H1 (cell line): ENCODE results near the gene TAS2R3. TPM values are rescaled to one million over a fixed set of nuclear protein-coding genes. Genes with fewer than 3 reads are reported as not detected.

Experiments used
- CTCF ChIA-PET: fragments of 300-600 bp; sonication (Branson Sonifier 250); formaldehyde crosslinking; loops from one replicate; lab custom pipeline; 2021; ENCODE audit not compliant: partially characterized antibody; lab: Charles Lee
- POLR2A ChIA-PET: fragments of 300-600 bp; sonication (Branson Sonifier 250); formaldehyde crosslinking; loops from one replicate; lab custom pipeline; 2021; ENCODE audit warnings: inconsistent platforms; ENCODE audit not compliant: partially characterized antibody; lab: Charles Lee
- DNase-seq, 2 experiments: peaks; one replicate each; pipeline versions ENCODE4 v3.0.0 to v3.0.0-alpha.2; 2010 to 2022; ENCODE audit warnings: low spot score in 2 of 2, low read depth in 1 of 2, mixed read lengths in 1 of 2
- FAIRE-seq: peaks from 2 replicates; lab custom pipeline; 2011; peaks lifted over from hg19 to GRCh38; lab: Jason Lieb, UNC
- H2AFZ ChIP-seq: 2 replicates; pipeline ENCODE4 v1.8.1; 2012; ENCODE audit warnings: low read length, inconsistent platforms
- H2AK5ac ChIP-seq: 2 replicates; pipeline ENCODE4 v1.6.1; 2013; ENCODE audit warnings: low read depth, low read length
- H2BK120ac ChIP-seq: replicated peaks from 2 replicates; pipeline ENCODE3; 2013; ENCODE audit warnings: low read depth, low read length, inconsistent platforms
- H2BK12ac ChIP-seq: 2 replicates; pipeline ENCODE4 v1.6.1; 2013; ENCODE audit warnings: low read depth, low read length
- H2BK15ac ChIP-seq: 2 replicates; pipeline ENCODE4 v1.6.1; 2013; ENCODE audit warnings: low read length
- H2BK20ac ChIP-seq: 2 replicates; pipeline ENCODE4 v1.6.1; 2013; ENCODE audit warnings: low read length
- H2BK5ac ChIP-seq: 2 replicates; pipeline ENCODE4 v1.6.1; 2013; ENCODE audit warnings: low read depth, low read length
- H3K14ac ChIP-seq: 2 replicates; pipeline ENCODE4 v1.6.1; 2013; ENCODE audit warnings: inconsistent platforms; ENCODE audit not compliant: insufficient read length
- H3K18ac ChIP-seq: 2 replicates; pipeline ENCODE4 v1.6.1; 2013; ENCODE audit warnings: low read length; ENCODE audit errors: extremely low read depth
- H3K23ac ChIP-seq: 2 replicates; pipeline ENCODE4 v1.6.1; 2013; ENCODE audit warnings: inconsistent platforms; ENCODE audit not compliant: insufficient read length
- H3K23me2 ChIP-seq: 2 replicates; pipeline ENCODE4 v1.6.1; 2013; ENCODE audit warnings: low read depth, low read length
- H3K27ac ChIP-seq: 2 replicates; pipeline ENCODE4 v1.6.1; 2011; ENCODE audit warnings: low read depth, low read length, inconsistent platforms
- H3K27me3 ChIP-seq, 4 experiments: replicated peaks in 1 of 4; 1 replicate in 1 of 4; 2 replicates in 3 of 4; pipeline versions ENCODE4 v1.6.1 to v1.8.1; 2011 to 2013; ENCODE audit warnings: low read length in 3 of 4, mild to moderate bottlenecking in 3 of 4, inconsistent platforms in 2 of 4, mixed read lengths in 2 of 4, moderate library complexity in 1 of 4; ENCODE audit not compliant: control insufficient read depth in 3 of 4, insufficient read depth in 3 of 4; ENCODE audit errors: extremely low read depth in 1 of 4
- H3K36me3 ChIP-seq, 4 experiments: 2 replicates each; pipeline versions ENCODE4 v1.6.1 to v1.8.1; 2011 to 2013; ENCODE audit warnings: mild to moderate bottlenecking in 4 of 4, low read length in 3 of 4, moderate library complexity in 2 of 4, control low read depth in 1 of 4, inconsistent platforms in 1 of 4; ENCODE audit not compliant: insufficient read depth in 4 of 4, control insufficient read depth in 2 of 4
- H3K4ac ChIP-seq: replicated peaks from 2 replicates; pipeline ENCODE3; 2013; ENCODE audit warnings: low read length, low read depth, mixed read lengths, inconsistent platforms; ENCODE audit not compliant: insufficient read length
- H3K4me1 ChIP-seq, 4 experiments: replicated peaks in 1 of 4; 1 replicate in 1 of 4; 2 replicates in 3 of 4; pipeline versions ENCODE4 v1.6.1 to v1.8.1; 2011 to 2013; ENCODE audit warnings: low read length in 3 of 4, inconsistent platforms in 2 of 4, mixed read lengths in 1 of 4; ENCODE audit not compliant: insufficient read depth in 4 of 4, control insufficient read depth in 3 of 4
- H3K4me2 ChIP-seq, 2 experiments: 2 replicates each; pipeline versions ENCODE4 v1.6.1 to v1.8.1; 2011 to 2013; ENCODE audit warnings: low read depth in 2 of 2, low read length in 2 of 2, control low read depth in 1 of 2, inconsistent platforms in 1 of 2, mild to moderate bottlenecking in 1 of 2; ENCODE audit not compliant: insufficient read depth in 1 of 2
- H3K4me3 ChIP-seq, 4 experiments: fragments of 200-600, 300-600 bp in 1 of 4; sonication (generic), shearing (Covaris generic), sonication (Bioruptor Twin) in 1 of 4; 2 replicates each; pipeline versions ENCODE4 v1.5.1 to v1.8.1; 2011 to 2016; ENCODE audit warnings: low read length in 4 of 4, low read depth in 3 of 4, control low read depth in 2 of 4, inconsistent platforms in 2 of 4, mild to moderate bottlenecking in 2 of 4, mixed read lengths in 1 of 4, moderate library complexity in 1 of 4; ENCODE audit not compliant: insufficient read depth in 2 of 4; ENCODE audit errors: extremely low read depth in 1 of 4
- H3K56ac ChIP-seq: replicated peaks from 2 replicates; pipeline ENCODE3; 2013; ENCODE audit warnings: low read depth, mild to moderate bottlenecking, mixed read lengths, low read length, inconsistent platforms; ENCODE audit not compliant: insufficient read length
- H3K79me1 ChIP-seq: 2 replicates; pipeline ENCODE4 v1.6.1; 2013; ENCODE audit warnings: low read depth, low read length, control low read depth
- H3K79me2 ChIP-seq, 2 experiments: 2 replicates each; pipeline versions ENCODE4 v1.6.1 to v1.8.1; 2012 to 2013; ENCODE audit warnings: low read length in 2 of 2, mild to moderate bottlenecking in 2 of 2, inconsistent platforms in 1 of 2; ENCODE audit not compliant: insufficient read depth in 2 of 2, control insufficient read depth in 1 of 2
- H3K9ac ChIP-seq, 4 experiments: replicated peaks in 1 of 4; 1 replicate in 1 of 4; 2 replicates in 3 of 4; pipeline versions ENCODE4 v1.6.1 to v1.8.1; 2011 to 2013; ENCODE audit warnings: low read depth in 3 of 4, low read length in 3 of 4, control low read depth in 2 of 4, mild to moderate bottlenecking in 2 of 4, moderate library complexity in 2 of 4, inconsistent platforms in 1 of 4; ENCODE audit errors: extremely low read depth in 1 of 4
- H3K9me3 ChIP-seq, 2 experiments: 2 replicates each; pipeline versions ENCODE4 v1.6.1 to v1.8.1; 2012 to 2013; ENCODE audit warnings: mild to moderate bottlenecking in 2 of 2, moderate library complexity in 2 of 2, control low read depth in 1 of 2, inconsistent platforms in 1 of 2, low read depth in 1 of 2, low read length in 1 of 2, mixed read lengths in 1 of 2; ENCODE audit not compliant: insufficient read depth in 2 of 2
- H4K20me1 ChIP-seq, 2 experiments: replicated peaks in 1 of 2; 2 replicates each; pipeline versions ENCODE3 to v1.8.1; 2011 to 2013; ENCODE audit warnings: inconsistent platforms in 2 of 2, low read length in 2 of 2, mild to moderate bottlenecking in 1 of 2; ENCODE audit not compliant: insufficient read depth in 2 of 2, control insufficient read depth in 1 of 2
- H4K5ac ChIP-seq: 2 replicates; pipeline ENCODE4 v1.6.1; 2013; ENCODE audit warnings: low read length, low read depth, mixed read lengths, inconsistent platforms; ENCODE audit not compliant: insufficient read length
- H4K8ac ChIP-seq: 2 replicates; pipeline ENCODE4 v1.8.0; 2013; ENCODE audit warnings: mild to moderate bottlenecking, moderate library complexity, low read length, inconsistent platforms; ENCODE audit not compliant: insufficient read depth; ENCODE audit errors: extremely low read depth
- H4K91ac ChIP-seq: replicated peaks from 2 replicates; pipeline ENCODE3; 2013; ENCODE audit warnings: low read length, mixed read lengths, inconsistent platforms; ENCODE audit not compliant: insufficient read length
- CBX8 ChIP-seq: fragments of 300-800, 300-1000 bp; sonication (generic); IDR thresholded peaks from 2 replicates; pipeline ENCODE4 v1.7.1; 2016; ENCODE audit warnings: low read depth, low read length, borderline replicate concordance
- CEBPB ChIP-seq: IDR thresholded peaks from 2 replicates; pipeline ENCODE4 v1.6.1; 2012; ENCODE audit warnings: low read depth, low read length
- CTBP2 ChIP-seq: IDR thresholded peaks from 2 replicates; pipeline ENCODE4 v1.7.0; 2011; ENCODE audit warnings: borderline replicate concordance, mild to moderate bottlenecking, moderate library complexity, mixed read lengths, low read length; ENCODE audit not compliant: insufficient read depth, insufficient read length
- MAX ChIP-seq: IDR thresholded peaks from 2 replicates; pipeline ENCODE4 v1.6.1; 2012; ENCODE audit warnings: inconsistent platforms
- RAD21 ChIP-seq, 2 experiments: IDR thresholded peaks in 1 of 2; conservative IDR thresholded peaks in 1 of 2; 2 replicates each; pipeline ENCODE4 v1.6.1; 2011; ENCODE audit warnings: low read depth in 2 of 2, low read length in 2 of 2, improper control_type of control experiment in 1 of 2, inconsistent platforms in 1 of 2, mild to moderate bottlenecking in 1 of 2, moderate library complexity in 1 of 2
- RNF2 ChIP-seq: fragments of 200-900, 300-1000 bp; sonication (generic); IDR thresholded peaks from 2 replicates; pipeline ENCODE4 v1.7.1; 2016; ENCODE audit warnings: borderline replicate concordance, low read depth, mild to moderate bottlenecking, antibody characterized with exemption, low read length; ENCODE audit not compliant: poor library complexity, severe bottlenecking; ENCODE audit errors: missing control alignments
- SRF ChIP-seq: IDR thresholded peaks from 2 replicates; pipeline ENCODE4 v1.6.1; 2011; ENCODE audit warnings: mild to moderate bottlenecking, low read depth, low read length, moderate library complexity
- WGBS, 2 experiments: shearing (Covaris generic) in 1 of 2; methylation state at CpG; one replicate each; pipeline versions ENCODE4 v1.1.6 to v1.1.7; 2013 to 2015; ENCODE audit warnings: low lambda C conversion rate in 2 of 2, mixed read lengths in 2 of 2, inconsistent platforms in 1 of 2, low coverage in 1 of 2, missing lambda C conversion rate in 1 of 2; ENCODE audit not compliant: insufficient replicate concordance in 2 of 2, insufficient coverage in 1 of 2, insufficient read length in 1 of 2; ENCODE audit errors: extremely low coverage in 1 of 2, missing lambda C conversion rate in 1 of 2; 5-methylcytosine and 5-hydroxymethylcytosine counted together
- polyA plus RNA-seq, 7 experiments: library from polyadenylated mRNA; depleted of rRNA in 3 of 7; stranded (reverse) in 5 of 7; unstranded in 2 of 7; fragments of >200 nt in 5 of 7; fragments of 200-250 nt in 2 of 7; gene quantifications; 1 replicate in 5 of 7; 2 replicates in 1 of 7; 4 replicates in 1 of 7; pipeline versions ENCODE4 v1.2.1 to v1.2.3, GENCODE V29; 2011 to 2013; ENCODE audit warnings: missing spikeins in 2 of 7, mixed read lengths in 2 of 7
- total RNA-seq: library from RNA; stranded (reverse); fragmentation: NEBNext Ultra II Directional; extraction: Animal tissue kit (Norgen Biotek cat#: 25700); gene quantifications from 2 replicates; pipeline ENCODE4 v1.2.1, GENCODE V29; 2021

The TAS2R3 gene
- total and polyA plus RNA-seq, 2 of the 8 experiments (the other 6 are each of a cell fraction or from before 2014, with no cell fraction given): 0.48 to 0.99 TPM

DNA sequence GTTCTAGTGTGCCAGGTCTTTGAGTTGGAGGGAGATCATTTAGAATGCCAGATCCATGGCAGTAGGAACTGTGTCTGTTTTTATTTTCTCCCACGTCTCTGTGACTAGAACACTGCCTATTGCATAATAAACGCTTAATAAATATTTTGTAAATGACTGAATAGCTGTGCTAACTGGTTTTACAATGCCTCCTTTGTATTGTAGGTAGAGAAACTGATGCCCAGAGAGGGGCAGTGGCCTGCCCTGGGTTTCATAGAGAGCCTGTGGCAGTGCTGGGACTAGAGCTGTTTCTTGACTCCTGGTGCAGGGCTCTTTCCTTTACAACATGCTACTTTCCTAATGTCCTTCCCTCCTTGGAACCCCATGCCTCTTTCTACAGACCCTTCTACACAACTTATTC, 28.6 kb downstream of the TAS2R3 start:
- H3K9me3 ChIP-seq: no peaks in the 10 kb centered on the region
- H2BK20ac ChIP-seq: no peak overlapping the region
- no peak overlapping the region for H3K9ac ChIP-seq
- H3K4me2 ChIP-seq: no peak overlapping the region
- H2BK5ac ChIP-seq: no peak overlapping the region
- no peak overlapping the region for H2AFZ ChIP-seq
- no peak overlapping the region for H2BK12ac ChIP-seq
- no peak overlapping the region for H3K14ac ChIP-seq
- H3K36me3 ChIP-seq: peaks cover 0 to 19% (median 6%) of the 10 kb centered on the region in 4 experiments; a peak in 3 of 8 replicates
- no peak overlapping the region for H2BK120ac ChIP-seq
- no peak overlapping the region for H2AK5ac ChIP-seq
- DNase-seq (no peak), FAIRE-seq (no peak)
- H3K23ac ChIP-seq: no peak overlapping the region
- H3K23me2 ChIP-seq: no peaks in the 10 kb centered on the region
- H3K18ac ChIP-seq: no peak overlapping the region
- no peak overlapping the region for H3K27ac ChIP-seq
- CTCF ChIA-PET: interaction anchor here (0.7 kb wide), 1 partner anchor 31 kb away, joined by 3 read pairs; no protein-coding TSS in a partner anchor
- no peak overlapping the region for H3K56ac ChIP-seq
- no peaks in the 10 kb centered on the region for H4K20me1 ChIP-seq
- no peaks in the 10 kb centered on the region for H3K79me1 ChIP-seq
- TF ChIP-seq CTBP2: no peak
- no peak for TF ChIP-seq RAD21 (IDR thresholded peaks at IDR 0.05 in 1 of 2, conservative IDR thresholded peaks at IDR 0.05 in 1 of 2; ENCODE audit: low read depth in 2 of 2, low read length in 2 of 2)
- TF ChIP-seq MAX: no peak
- no peak for TF ChIP-seq CBX8
- TF ChIP-seq SRF: no peak
- no peak for TF ChIP-seq RNF2
- TF ChIP-seq CEBPB: no peak
- H3K79me2 ChIP-seq: no peaks in the 10 kb centered on the region
- POLR2A ChIA-PET: no interaction called here
- no peak overlapping the region for H2BK15ac ChIP-seq
- H3K27me3 ChIP-seq: no peaks in the 10 kb centered on the region
- no peak overlapping the region for H4K91ac ChIP-seq
- H3K4me1 ChIP-seq: no peaks in the 10 kb centered on the region
- H4K5ac ChIP-seq: no peak overlapping the region
- no peak overlapping the region for H4K8ac ChIP-seq
- no peak overlapping the region for H3K4me3 ChIP-seq
- no peak overlapping the region for H3K4ac ChIP-seq
- 86% methylated on average over 2 of the region's 2 CpGs; no CpG with 5 or more reads in 1 of the 2 experiments for WGBS, 2 experiments
